ENCODE results near the gene ISCU.
"Not testable (repeated sequence)": the region's sequence is repeated elsewhere in the genome, so short reads cannot be mapped to it uniquely, and the experiment has no call there.

The ISCU gene

GRCh38 chr12:108571609-108572165 is 9.3 kb downstream of the ISCU start:
- DNase-seq (ENCODE audit: low spot score): no peak
- Mint-ChIP-seq H3K27me3 (ENCODE audit: low read depth) (no peaks in the 10 kb centered on the region), H3K36me3 (ENCODE audit: low read depth) (peaks cover 31% of the 10 kb centered on the region), H3K4me3 (no peak overlapping the region), H3K9me3 (no peaks in the 10 kb centered on the region), H3K4me1 (ENCODE audit: low read depth) (peaks cover 44% of the 10 kb centered on the region), H3K27ac (peak overlapping the region; percentile 49)

- Mint-ChIP-seq H3K4me1 (ENCODE audit: low read depth) (peaks cover 44% of the 10 kb centered on the region), H3K27me3 (ENCODE audit: low read depth) (peaks cover under 1% of the 10 kb centered on the region), H3K36me3 (ENCODE audit: low read depth) (peaks cover 27% of the 10 kb centered on the region), H3K27ac (peak overlapping the region; percentile 49), H3K9me3 (no peaks in the 10 kb centered on the region), H3K4me3 (no peak overlapping the region)
- DNase-seq (ENCODE audit: low spot score): no peak
Measured at GRCh38 chr12:108572166-108572790, 9.9 kb downstream of the ISCU start.

GRCh38 chr12:108573317-108573716 is 10.9 kb downstream of the ISCU start:
- Mint-ChIP-seq H3K36me3 (ENCODE audit: low read depth) (peaks cover 18% of the 10 kb centered on the region), H3K27ac (no peak overlapping the region), H3K27me3 (ENCODE audit: low read depth) (peaks cover 5% of the 10 kb centered on the region), H3K4me1 (ENCODE audit: low read depth) (peaks cover 37% of the 10 kb centered on the region), H3K9me3 (no peaks in the 10 kb centered on the region), H3K4me3 (no peak overlapping the region)
- DNase-seq (ENCODE audit: low spot score): no peak

- peaks cover 30% of the 10 kb centered on the region for H3K4me1 Mint-ChIP-seq (ENCODE audit: low read depth)
- not testable (repeated sequence) for DNase-seq (ENCODE audit: low spot score); H3K36me3 Mint-ChIP-seq (ENCODE audit: low read depth); H3K9me3 Mint-ChIP-seq; H3K27ac Mint-ChIP-seq; H3K4me3 Mint-ChIP-seq
- H3K27me3 Mint-ChIP-seq (ENCODE audit: low read depth): peaks cover 12% of the 10 kb centered on the region
Measured at GRCh38 chr12:108574276-108574675, 11.9 kb downstream of the ISCU start.

- Mint-ChIP-seq H3K27ac (no peak overlapping the region), H3K9me3 (peaks cover 9% of the 10 kb centered on the region)
- no peak for DNase-seq (ENCODE audit: low spot score)
Measured at GRCh38 chr12:108575199-108575912, 13.0 kb downstream of the ISCU start.

GRCh38 chr12:108576660-108577234 is 14.4 kb downstream of the ISCU start:
- H3K27ac Mint-ChIP-seq: no peak overlapping the region
- peaks cover 9% of the 10 kb centered on the region for H3K9me3 Mint-ChIP-seq
- no peaks in the 10 kb centered on the region for H3K36me3 Mint-ChIP-seq (ENCODE audit: low read depth)
- no peak overlapping the region for H3K4me3 Mint-ChIP-seq
- DNase-seq (ENCODE audit: low spot score): no peak
- peaks cover 27% of the 10 kb centered on the region for H3K4me1 Mint-ChIP-seq (ENCODE audit: low read depth)
- H3K27me3 Mint-ChIP-seq (ENCODE audit: low read depth): peaks cover 12% of the 10 kb centered on the region

More at GRCh38 chr12:108575199-108575912, 13.0 kb downstream of the ISCU start:
- peaks cover 12% of the 10 kb centered on the region for H3K27me3 Mint-ChIP-seq (ENCODE audit: low read depth)
- no peak overlapping the region for H3K4me3 Mint-ChIP-seq
- peaks cover 2% of the 10 kb centered on the region for H3K36me3 Mint-ChIP-seq (ENCODE audit: low read depth)
- H3K4me1 Mint-ChIP-seq (ENCODE audit: low read depth): peaks cover 27% of the 10 kb centered on the region

- Mint-ChIP-seq H3K36me3 (ENCODE audit: low read depth) (no peaks in the 10 kb centered on the region), H3K27ac (no peak overlapping the region), H3K9me3 (peaks cover 9% of the 10 kb centered on the region), H3K27me3 (ENCODE audit: low read depth) (peaks cover 12% of the 10 kb centered on the region), H3K4me1 (ENCODE audit: low read depth) (peaks cover 26% of the 10 kb centered on the region), H3K4me3 (no peak overlapping the region)
- no peak for DNase-seq (ENCODE audit: low spot score)
Measured at GRCh38 chr12:108577458-108577857, 15.1 kb downstream of the ISCU start.

- H3K4me1 Mint-ChIP-seq (ENCODE audit: low read depth): peaks cover 18% of the 10 kb centered on the region
- no peak overlapping the region for H3K27ac Mint-ChIP-seq
- H3K36me3 Mint-ChIP-seq (ENCODE audit: low read depth): no peaks in the 10 kb centered on the region
- H3K9me3 Mint-ChIP-seq: peaks cover 9% of the 10 kb centered on the region
- DNase-seq (ENCODE audit: low spot score): no peak
- peaks cover 12% of the 10 kb centered on the region for H3K27me3 Mint-ChIP-seq (ENCODE audit: low read depth)
- no peak overlapping the region for H3K4me3 Mint-ChIP-seq
Measured at GRCh38 chr12:108578264-108578663, 15.9 kb downstream of the ISCU start.

- Mint-ChIP-seq H3K4me3 (no peak overlapping the region), H3K9me3 (peaks cover 9% of the 10 kb centered on the region), H3K36me3 (ENCODE audit: low read depth) (no peaks in the 10 kb centered on the region), H3K27ac (peak overlapping the region; percentile 42), H3K4me1 (ENCODE audit: low read depth) (peaks cover 14% of the 10 kb centered on the region), H3K27me3 (ENCODE audit: low read depth) (peaks cover 12% of the 10 kb centered on the region)
- no peak for DNase-seq (ENCODE audit: low spot score)
Measured at GRCh38 chr12:108578813-108579212, 16.4 kb downstream of the ISCU start.

- Mint-ChIP-seq H3K9me3 (peaks cover 9% of the 10 kb centered on the region), H3K27me3 (ENCODE audit: low read depth) (peaks cover 12% of the 10 kb centered on the region), H3K4me3 (no peak overlapping the region), H3K36me3 (ENCODE audit: low read depth) (no peaks in the 10 kb centered on the region), H3K4me1 (ENCODE audit: low read depth) (peaks cover 6% of the 10 kb centered on the region), H3K27ac (no peak overlapping the region)
- no peak for DNase-seq (ENCODE audit: low spot score)
Measured at GRCh38 chr12:108580531-108580930, 18.1 kb downstream of the ISCU start.

- H3K4me3 Mint-ChIP-seq: no peak overlapping the region
- H3K36me3 Mint-ChIP-seq (ENCODE audit: low read depth): no peaks in the 10 kb centered on the region
- no peak for DNase-seq (ENCODE audit: low spot score)
- peaks cover 2% of the 10 kb centered on the region for H3K4me1 Mint-ChIP-seq (ENCODE audit: low read depth)
- H3K9me3 Mint-ChIP-seq: peaks cover 9% of the 10 kb centered on the region
- H3K27me3 Mint-ChIP-seq (ENCODE audit: low read depth): peaks cover 12% of the 10 kb centered on the region
- no peak overlapping the region for H3K27ac Mint-ChIP-seq
Measured at GRCh38 chr12:108581311-108582227, 19.2 kb downstream of the ISCU start.

- DNase-seq (ENCODE audit: low spot score): no peak
- Mint-ChIP-seq H3K27ac (no peak overlapping the region), H3K36me3 (ENCODE audit: low read depth) (no peaks in the 10 kb centered on the region), H3K4me3 (no peak overlapping the region), H3K4me1 (ENCODE audit: low read depth) (peaks cover 2% of the 10 kb centered on the region), H3K27me3 (ENCODE audit: low read depth) (peaks cover 10% of the 10 kb centered on the region), H3K9me3 (peaks cover 9% of the 10 kb centered on the region)
Measured at GRCh38 chr12:108582509-108582908, 20.1 kb downstream of the ISCU start.

GRCh38 chr12:108582978-108583770 is 20.8 kb downstream of the ISCU start:
- H3K36me3 Mint-ChIP-seq (ENCODE audit: low read depth): no peaks in the 10 kb centered on the region
- H3K4me3 Mint-ChIP-seq: no peak overlapping the region
- H3K9me3 Mint-ChIP-seq: peaks cover 9% of the 10 kb centered on the region
- H3K4me1 Mint-ChIP-seq (ENCODE audit: low read depth): peaks cover 2% of the 10 kb centered on the region
- H3K27ac Mint-ChIP-seq: no peak overlapping the region
- no peak for DNase-seq (ENCODE audit: low spot score)
- H3K27me3 Mint-ChIP-seq (ENCODE audit: low read depth): peaks cover 7% of the 10 kb centered on the region

Measured in T-helper 2 cell treated with Interferon-gamma antibody and Interleukin-4, amounts not matched to agents 5 μg/mL and 100 μg/mL, for 36 hours (primary cell).